IPS-18a (cell line): ENCODE results near the gene PDAP1.
"Not testable (repeated sequence)": the region's sequence is repeated elsewhere in the genome, so short reads cannot be mapped to it uniquely, and the experiment has no call there.

Source experiments
- H3K27ac ChIP-seq: one replicate; pipeline ENCODE4 v1.5.1; 2013; ENCODE audit warnings: low read length
- H3K27me3 ChIP-seq: one replicate; pipeline ENCODE4 v1.6.1; 2013; ENCODE audit warnings: mild to moderate bottlenecking, low read length; ENCODE audit not compliant: control insufficient read depth, insufficient read depth
- H3K36me3 ChIP-seq: one replicate; pipeline ENCODE4 v1.6.1; 2013; ENCODE audit warnings: low read depth, low read length; ENCODE audit not compliant: control insufficient read depth
- H3K4me1 ChIP-seq: one replicate; pipeline ENCODE4 v1.6.1; 2013; ENCODE audit warnings: low read depth, low read length; ENCODE audit not compliant: control insufficient read depth
- H3K4me3 ChIP-seq: one replicate; pipeline ENCODE4 v1.5.1; 2013; ENCODE audit warnings: low read length
- H3K9ac ChIP-seq: one replicate; pipeline ENCODE4 v1.6.1; 2013; ENCODE audit warnings: mild to moderate bottlenecking, low read length, moderate library complexity
- H3K9me3 ChIP-seq: one replicate; pipeline ENCODE4 v1.6.1; 2013; ENCODE audit warnings: low read depth, low read length; ENCODE audit not compliant: control insufficient read depth

Gene PDAP1

GRCh38 chr7:99355098-99355497, 53.3 kb downstream of the PDAP1 start:
- H3K27me3 ChIP-seq = no peaks in the 10 kb centered on the region
- H3K9ac ChIP-seq = no peak overlapping the region
- no peaks in the 10 kb centered on the region for H3K4me1 ChIP-seq
- no peaks in the 10 kb centered on the region for H3K9me3 ChIP-seq
- H3K4me3 ChIP-seq = no peak overlapping the region
- H3K36me3 ChIP-seq = peaks cover 36% of the 10 kb centered on the region
- H3K27ac ChIP-seq = no peak overlapping the region

GRCh38 chr7:99352247-99352646, 56.1 kb downstream of the PDAP1 start:
- H3K36me3 ChIP-seq = peaks cover 30% of the 10 kb centered on the region
- no peak overlapping the region for H3K9ac ChIP-seq
- no peak overlapping the region for H3K4me3 ChIP-seq
- H3K4me1 ChIP-seq = no peaks in the 10 kb centered on the region
- H3K27me3 ChIP-seq = no peaks in the 10 kb centered on the region
- H3K9me3 ChIP-seq = no peaks in the 10 kb centered on the region
- H3K27ac ChIP-seq = no peak overlapping the region

GRCh38 chr7:99350641-99351040, 57.8 kb downstream of the PDAP1 start:
- not testable (repeated sequence) for H3K27me3 ChIP-seq, H3K4me1 ChIP-seq
- H3K36me3 ChIP-seq = peaks cover 23% of the 10 kb centered on the region

More at GRCh38 chr7:99350641-99351040, 57.8 kb downstream of the PDAP1 start:
- not testable (repeated sequence) for H3K27ac ChIP-seq, H3K9ac ChIP-seq, H3K9me3 ChIP-seq, H3K4me3 ChIP-seq
